Measurements from ENCODE around the gene SPAG16.
"Not testable (repeated sequence)": the region's sequence is repeated elsewhere in the genome, so short reads cannot be mapped to it uniquely, and the experiment has no call there.

The SPAG16 gene

DNA sequence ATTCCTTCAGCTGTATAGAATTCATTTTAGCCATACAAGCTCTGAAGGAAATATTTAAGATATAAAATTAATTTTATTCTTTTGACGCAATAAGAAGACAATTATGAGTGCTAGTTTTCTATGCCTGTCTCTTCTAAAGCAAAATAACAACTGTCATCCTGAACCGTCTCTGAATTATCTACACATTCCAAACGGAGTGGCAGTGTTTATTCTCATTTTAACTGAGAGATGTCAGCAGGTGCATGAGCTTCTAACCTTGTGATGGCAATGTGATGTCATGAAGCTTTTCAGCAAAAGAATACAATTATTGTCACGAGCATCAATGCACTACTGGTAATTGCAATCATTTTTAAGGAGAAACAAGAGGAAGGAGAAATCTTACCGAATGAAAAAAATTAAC, 274.8 kb downstream of the SPAG16 start:
- FAIRE-seq = no peak

DNA sequence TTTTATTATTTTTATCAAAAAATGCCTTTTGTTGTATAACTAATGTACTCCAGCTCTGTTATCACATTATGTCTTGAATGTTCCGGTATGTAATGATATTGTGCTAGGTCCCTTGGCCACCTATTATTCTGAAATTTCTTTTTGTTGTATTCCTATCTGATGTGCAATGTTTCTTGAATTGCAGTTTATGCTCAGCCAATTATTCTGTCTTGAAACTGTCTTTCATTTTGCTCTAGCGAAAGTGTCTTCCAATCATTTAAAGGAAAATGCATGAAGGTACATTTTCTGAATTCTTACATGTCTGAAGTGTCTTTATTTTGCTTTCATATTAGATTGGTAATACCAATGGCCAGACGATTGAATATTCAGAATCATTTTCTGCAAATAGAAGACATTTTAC, 277.5 kb downstream of the SPAG16 start:
- no peak for FAIRE-seq

DNA sequence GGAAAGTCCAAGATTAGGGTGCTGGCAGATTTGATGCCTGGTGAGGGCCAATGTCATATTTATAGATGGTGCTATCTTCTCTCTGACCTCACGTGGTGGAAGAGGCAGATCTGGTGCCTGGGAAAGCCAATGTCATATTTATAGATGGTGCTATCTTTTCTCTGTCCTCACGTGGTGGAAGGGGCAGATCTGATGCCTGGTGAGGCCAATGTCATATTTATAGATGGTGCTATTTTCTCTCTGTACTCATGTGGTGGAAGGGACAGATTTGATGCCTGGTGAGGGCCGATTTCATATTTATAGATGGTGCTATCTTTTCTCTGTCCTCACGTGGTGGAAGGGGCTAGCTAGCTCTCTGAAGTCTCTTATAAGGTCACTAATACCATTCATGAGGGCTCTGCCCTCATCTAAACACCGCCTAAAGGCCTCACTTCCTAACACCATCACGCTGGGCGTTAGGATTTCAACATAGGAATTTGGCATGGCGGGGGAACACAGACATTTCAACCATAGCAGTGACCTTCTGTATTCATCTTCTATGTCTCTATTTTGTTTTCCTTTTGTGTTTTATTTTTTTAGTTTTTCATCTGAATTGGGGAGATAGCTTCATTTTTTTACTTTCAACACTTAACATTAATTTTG, 278.4 kb downstream of the SPAG16 start:
- FAIRE-seq = no peak

DNA sequence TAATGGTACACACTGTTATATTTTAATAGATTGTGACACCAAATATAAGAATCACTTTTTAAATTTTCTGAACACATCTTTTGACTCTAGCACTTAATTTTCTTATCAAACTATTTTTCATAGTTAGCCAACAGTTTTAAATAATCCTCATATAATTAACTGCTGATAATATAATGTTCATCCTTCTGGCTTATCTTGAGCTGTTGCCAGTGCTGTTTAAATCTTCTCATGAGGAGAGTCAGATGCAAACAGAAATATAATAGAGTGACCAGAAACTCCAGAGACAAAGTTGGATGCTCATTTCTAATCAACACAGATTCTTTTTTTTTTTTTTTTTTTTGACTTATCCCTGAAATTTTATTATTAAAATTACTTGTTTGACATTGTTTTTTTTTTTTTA, 282.6 kb downstream of the SPAG16 start:
- FAIRE-seq = no peak

DNA sequence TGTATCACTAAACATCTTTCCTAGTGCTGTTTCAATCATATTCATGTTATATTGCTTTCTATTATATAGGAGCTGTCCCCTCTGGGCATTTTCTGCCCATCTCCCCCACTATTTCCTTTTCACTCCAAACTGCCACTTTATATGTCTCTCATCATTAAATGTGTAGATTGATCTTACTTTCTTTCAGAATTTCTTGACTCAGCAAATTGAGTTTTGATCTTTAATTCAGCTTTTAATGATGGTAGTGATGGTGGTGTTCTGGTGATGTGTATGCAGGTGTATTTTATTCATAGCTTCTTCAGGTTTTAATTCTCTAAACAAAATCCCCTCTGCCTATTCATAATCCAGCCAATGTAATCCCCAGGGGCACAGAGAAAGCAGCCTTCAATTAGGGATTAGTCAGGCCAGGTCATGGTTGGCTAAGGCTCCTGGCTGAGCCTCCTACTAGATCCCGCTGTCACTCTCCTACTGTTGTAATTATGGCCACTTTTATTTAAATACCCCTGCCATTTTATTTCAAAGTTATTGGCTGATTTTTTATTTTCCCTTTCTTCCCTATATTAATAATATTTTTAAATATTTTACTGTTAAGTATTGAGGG, 325.4 kb downstream of the SPAG16 start:
- no peak for FAIRE-seq

DNA sequence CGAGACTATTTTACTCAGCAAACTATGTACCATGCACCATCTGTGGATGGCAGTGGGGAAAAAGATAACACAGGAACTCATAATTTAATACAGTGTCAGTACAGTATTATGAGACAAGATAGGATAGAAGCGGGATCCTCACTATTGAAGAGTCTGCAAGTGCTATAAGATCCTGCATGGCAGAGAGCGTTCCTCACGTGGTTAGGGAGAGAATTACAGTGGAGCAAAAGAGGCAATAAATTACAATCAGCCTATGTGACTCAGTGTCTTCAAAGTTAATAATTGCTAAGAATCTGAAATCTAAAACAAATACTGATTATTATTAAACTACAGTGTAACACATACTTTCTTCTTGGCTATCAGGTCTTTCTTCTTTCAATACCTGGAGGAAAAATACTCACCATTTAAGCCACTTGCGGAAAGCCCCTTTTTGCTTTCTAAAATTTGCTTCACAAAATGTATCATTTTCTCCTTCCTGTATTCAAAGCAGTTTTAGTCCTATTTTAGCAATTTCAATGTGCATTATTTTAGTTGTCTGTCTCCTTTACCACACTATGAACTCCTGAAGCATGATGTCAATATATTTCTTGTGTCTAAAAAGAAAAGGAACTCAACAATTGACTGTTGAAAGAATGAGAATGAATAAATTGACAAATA, 342.9 kb downstream of the SPAG16 start:
- FAIRE-seq = no peak

DNA sequence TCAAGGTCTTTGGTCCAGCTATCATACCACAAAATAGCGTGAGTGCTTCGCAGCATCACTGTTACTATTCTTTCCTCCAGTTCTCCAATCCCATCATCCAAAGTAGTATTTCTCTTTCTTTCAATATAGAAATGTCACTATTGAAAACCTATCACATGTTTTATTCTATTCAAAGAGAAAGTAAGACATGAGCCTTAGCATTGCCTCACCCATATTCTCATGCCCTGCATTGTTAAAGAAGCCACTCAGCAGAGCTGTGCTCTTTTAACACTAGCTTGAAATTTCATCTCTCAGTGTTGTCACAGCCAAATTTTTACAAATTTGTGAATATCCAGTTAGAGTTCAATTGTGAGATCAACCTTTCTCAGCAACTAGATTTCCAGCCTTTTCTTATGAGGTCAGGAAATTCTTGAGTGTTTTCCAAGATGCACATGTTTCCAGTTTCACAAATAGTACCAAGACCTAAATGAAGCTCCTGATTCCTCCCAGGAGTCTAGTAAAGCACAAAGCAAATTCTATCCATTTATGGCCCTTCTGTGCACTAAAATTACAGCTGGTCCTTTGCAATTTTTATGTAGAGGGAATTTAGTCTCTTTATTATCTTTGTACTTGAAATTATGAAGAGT, 343.7 kb downstream of the SPAG16 start:
- FAIRE-seq = no peak

DNA sequence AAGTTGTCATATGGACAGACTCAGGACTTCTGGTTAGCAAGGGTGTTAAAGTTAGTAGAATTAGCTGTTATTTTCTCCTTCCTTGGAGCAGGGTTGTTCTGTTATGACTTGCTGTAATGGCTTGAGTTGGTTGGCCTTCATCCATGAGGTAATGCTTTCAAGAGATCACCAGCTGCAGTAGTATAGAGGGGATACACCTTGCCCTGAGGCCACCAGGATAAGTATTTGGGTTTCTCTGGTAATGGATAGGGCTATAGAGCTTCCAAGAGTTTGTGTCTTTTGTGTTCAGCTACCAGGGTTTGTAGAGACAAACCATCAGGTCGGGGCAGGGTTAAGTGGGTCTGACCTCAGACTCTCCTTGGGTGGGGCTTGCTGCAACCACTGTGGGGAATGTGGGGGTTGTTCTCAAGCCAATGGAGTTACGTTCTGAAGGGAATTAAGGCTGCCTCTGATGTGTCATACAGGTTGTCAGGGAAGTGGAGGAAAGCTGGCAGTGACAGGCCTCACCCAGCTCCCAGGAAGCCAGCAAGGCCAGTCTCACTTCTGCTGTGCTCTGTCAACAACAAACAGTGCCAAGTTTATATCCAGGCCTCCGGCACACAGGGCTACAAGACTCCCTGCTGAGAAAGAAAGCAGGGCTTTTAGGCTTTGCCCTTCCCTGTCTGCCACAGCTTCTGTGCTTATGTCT, 356.6 kb downstream of the SPAG16 start:
- no peak for FAIRE-seq

DNA sequence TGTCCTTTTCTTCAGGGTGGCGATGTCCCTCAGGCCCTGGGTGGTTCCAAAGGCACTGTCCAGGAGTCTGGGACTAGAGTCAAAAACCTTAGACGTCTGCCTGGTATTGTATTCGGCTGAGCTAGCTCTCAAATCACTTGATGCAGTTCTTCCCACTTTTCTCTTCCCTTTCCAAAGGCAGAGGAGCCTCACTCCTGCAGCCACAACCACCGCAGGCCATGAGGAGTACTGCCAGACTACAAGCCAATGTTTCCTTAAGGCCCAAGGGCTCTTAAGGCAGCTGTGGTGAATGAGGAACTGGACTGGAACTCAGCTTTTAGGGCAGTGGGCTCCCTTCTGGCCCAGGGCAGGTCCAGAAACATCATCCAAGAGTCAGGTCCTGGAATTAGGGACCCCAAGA, 360.7 kb downstream of the SPAG16 start:
- no peak for FAIRE-seq

DNA sequence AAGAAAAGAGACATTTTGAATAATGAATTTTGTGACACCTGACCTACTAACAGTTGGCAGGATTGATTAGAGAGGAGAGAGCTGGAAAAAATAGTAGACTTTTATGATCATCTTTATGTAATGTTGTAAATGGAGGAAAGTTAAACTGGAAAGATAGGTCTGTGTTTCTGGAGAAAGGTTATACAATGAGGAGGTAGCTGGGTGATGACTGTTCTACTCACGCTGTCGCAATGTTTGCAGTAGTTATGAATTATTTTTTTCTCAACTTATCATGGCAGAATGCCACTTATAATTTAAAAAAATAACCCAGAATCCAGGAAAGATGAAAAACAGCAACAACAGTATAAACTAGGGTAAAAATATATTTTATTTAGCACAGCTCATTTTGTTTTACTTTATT, 364.9 kb downstream of the SPAG16 start:
- no peak for FAIRE-seq

DNA sequence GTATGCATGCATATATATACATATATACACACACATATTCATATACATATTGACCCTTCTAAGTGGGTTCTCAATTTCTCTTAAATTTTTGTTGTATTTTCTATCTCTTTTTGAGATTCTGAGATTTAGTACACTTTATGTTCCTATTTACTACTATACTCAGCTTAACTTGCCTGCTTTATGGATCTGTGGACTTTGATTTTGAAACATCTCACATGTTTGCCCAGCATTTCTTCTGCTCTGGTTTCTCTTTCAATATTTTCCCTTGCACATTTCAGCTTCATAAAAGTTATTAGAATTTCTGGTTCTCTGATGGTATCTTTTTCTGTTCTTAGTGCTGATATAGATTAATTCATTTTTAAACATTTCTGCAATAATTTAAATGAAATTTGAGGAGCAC, 380.6 kb downstream of the SPAG16 start:
- no peak for FAIRE-seq

DNA sequence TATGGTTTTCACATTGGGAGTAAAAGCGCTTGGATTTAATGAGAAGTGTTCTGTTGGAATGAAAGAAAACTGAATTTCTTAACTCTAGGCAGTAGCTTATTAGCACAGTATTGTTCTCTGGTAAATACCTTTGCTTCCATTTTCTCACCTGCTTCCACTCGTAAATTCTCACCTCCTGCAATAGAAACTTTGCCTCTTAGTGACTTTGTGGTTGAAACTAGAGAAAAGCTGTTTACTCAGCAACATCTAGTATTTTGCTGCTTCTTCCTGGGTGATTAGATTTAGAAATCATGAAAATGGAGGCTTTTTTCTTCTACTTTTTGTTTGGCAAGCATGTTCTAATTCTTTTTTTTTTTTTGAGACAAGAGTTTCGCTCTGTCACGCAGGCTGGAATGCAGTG, 385.4 kb downstream of the SPAG16 start:
- no peak for FAIRE-seq

DNA sequence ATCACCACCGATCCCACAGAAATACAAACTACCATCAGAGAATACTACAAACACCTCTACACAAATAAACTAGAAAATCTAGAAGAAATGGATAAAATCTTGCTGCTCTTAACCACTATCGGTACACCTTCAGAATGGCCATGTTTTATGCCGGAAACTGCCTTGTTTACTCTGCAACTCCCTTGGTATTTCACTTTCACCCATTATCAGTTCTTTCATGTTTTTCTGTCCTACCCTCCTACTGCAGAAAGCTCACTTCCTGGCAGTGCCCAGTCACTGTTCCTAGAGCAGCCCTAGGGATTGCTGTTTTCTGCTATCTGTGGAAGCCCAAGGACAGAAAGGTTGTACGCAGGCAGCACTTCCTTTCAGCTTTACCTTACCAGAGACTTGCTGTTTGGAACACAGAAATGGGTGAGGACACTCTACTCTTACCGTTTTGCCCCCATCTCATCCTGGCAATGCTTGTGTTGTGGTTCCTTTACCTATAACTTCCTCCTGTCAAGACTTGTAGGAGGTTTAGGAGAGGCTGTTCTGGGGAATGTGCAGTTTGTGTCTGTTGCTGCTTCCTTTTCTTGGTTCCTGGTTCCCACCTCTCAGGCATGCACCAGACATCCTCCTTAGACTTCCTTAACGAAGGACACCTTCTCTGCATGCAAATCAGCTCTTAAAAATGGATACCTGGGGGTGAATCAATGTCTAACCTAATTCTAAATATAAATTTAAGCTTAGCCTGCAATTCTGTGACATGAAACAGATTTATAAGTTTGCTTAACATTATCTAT, 394.4 kb downstream of the SPAG16 start:
- no peak for FAIRE-seq

DNA sequence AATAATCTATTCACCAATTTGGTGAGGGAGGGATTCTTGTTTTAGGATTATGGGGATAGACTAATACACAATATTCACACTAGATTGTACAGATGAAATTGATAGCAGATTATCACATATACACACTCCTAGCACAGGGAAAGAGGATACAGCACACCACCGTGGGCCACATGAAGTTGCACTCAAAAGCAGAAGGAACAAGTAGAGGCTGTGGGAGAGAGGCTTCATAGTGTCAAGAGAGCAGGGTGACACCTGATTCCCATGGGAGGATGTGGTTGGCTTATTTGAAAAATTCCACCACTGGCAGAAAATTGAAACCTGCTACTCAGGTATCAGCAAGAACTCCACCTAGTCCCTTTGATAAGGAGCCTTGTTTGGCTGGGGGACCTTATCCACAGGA, 395.6 kb downstream of the SPAG16 start:
- no peak for FAIRE-seq

DNA sequence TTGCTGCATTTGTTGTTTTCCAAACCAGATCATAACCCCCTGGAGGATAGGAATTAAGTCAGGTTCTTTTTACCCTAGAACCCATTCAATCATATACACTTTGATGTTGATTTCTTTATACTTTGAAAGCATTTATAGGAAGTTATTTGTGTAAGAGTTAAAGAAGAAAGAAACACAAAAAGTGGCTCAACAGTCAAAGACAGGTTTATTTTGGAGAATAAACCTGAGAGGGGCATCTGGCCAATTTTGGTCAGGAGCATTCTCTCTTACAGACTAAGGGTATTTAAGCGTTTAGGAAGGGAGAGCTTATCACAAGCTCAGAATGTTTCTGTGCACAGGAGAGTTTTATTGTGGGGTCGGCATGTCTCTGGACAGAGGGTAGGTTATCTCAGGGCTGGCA, 398.0 kb downstream of the SPAG16 start:
- FAIRE-seq = no peak

DNA sequence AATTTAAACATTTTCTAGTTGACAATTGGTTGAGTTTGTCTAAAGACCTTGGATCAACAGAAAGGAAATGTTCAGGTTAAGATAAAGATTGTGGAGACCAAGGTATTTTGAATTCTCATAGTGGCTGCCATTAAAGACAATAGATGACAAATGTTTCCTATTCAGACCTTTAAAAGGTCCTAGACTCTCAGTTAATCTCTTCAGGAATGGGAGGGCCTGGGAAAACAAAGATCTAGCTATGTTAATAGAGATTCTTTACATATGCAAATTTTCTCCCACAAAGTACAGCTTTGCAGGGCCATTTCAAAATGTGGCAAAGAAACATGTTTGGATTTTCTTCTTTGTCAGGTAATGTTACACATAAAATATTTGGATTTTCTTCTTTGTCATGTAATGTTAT, 403.9 kb downstream of the SPAG16 start:
- no peak for FAIRE-seq

DNA sequence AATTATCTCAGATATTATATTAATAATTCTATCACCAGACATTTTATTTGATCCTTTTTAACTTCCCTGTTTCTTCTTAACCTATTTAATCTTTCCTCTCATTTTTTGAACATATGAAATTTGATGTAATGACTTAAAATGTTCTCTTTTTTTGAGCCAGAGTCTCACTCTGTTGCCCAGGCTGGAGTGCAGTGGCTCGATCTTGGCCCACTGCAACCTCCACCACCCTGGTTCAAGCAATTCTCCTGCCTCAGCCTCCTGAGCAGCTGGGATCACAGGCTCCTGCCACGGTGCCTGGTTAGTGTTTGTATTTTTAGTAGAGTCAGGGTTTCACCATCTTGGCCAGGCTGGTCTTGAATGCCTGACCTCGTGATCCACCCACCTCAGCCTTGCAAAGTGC, 404.6 kb downstream of the SPAG16 start:
- FAIRE-seq = not testable (repeated sequence)

DNA sequence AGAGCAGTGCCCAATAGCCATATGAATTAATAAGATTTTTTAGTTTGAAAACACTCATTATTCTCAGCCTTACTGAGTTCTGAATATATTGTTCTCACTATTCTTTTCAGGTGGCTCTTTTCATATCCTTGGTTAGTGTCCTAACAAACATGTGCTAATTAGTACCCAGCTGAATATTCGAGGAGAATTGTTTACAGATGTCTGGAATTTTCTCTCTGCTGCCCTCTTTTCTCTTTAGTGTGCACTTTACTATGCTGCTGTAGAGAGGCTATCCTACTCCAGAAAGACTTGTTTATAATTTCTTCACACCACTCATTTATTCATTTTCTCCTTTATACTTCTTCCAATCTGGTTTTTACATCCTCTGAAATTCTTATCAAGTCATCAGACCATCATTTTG, 405.3 kb downstream of the SPAG16 start:
- FAIRE-seq = no peak

DNA sequence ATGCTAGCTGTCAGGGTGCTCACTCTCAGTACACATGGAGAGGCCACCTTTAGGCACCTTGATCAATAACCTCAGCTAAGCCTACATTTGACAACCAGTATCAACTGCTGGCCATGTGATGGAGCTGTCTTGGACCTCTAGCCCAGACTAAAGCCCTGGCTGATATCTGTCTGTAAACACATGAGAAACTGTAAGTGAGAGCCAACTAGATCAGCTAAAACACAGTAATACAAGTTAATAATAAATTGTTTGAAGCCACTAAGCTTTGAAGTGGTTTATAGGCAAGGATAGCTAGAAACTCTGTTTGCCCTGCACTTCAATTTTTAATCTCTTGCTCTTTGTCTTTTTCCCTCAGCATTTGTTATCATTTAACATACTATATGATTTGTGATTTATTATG, 407.1 kb downstream of the SPAG16 start:
- no peak for FAIRE-seq

DNA sequence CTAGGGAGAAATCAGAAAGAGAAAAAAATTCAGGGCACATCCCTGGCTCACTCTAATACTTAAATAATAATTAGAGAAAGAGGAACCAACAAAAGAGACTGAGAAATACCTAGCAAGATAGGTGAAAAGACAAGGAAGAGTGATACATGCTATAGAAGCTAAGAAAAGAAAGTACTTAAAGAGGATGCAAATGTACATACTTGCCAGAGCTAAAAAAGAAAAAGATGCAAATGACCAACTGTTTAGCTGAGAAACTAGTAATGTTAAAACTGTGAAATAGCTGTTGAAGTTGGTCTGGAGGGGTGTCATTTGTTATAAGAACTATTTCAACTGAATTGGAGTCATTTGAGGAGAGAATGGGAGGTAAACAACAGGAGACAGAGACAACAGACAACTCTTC, 412.2 kb downstream of the SPAG16 start:
- FAIRE-seq = no peak

DNA sequence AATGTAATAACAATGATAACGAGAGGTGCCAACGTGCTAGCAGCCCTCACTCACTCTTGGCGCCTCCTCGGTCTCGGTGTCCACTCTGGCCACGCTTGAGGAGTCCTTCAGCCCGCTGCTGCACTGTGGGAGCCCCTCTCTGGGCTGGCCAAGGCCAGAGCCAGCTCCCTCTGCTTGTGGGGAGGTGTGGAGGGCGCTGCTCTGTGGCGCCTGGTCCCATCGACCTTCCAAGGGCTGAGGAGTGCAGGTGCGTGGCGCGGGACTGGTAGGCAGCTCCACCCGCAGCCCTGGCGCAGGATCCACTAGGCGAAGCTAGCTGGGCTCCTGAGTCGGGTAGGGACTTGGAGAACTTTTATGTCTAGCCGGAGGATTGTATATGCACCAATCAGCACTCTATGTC, 417.1 kb downstream of the SPAG16 start:
- FAIRE-seq = not testable (repeated sequence)

DNA sequence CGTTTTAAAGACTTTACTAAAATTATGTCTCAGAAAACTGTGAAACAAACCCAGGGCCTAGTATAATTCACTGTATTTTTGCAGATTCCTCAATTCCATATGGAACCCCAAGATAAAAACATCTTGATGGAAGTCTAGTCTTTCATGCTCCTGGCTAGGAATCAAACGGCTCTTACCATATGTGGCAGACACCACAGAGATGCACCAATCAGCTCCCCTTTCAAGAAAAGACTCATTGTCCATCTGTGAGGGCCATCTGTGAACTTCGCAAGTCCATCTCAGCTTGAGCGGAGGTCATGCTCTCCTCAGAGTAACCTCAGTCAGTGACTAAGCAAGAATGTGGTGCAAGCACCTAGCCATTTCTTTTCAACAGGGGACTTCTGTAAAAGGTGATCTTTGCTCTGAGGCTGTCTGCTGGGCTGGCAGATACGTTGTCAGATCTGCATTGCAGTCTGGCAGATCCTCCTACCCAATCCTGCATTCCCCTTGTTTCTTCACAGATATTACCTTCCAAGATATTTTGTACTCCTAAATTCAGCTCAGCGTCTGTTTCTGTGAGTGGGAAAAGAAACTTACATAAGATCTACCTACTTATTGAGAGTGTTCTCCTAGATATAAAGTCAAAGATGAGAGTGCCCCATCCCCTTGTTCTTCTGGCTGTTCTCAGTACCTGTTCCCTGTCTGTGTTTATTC, 419.3 kb downstream of the SPAG16 start:
- no peak for FAIRE-seq

Measured in endometrium (tissue), 2 donors.